Activated CD8-positive, alpha-beta memory T cell treated with anti-CD3 and anti-CD28 coated beads for 1 hour (primary cell): ENCODE measurements around the gene CAT.

ENCODE experiments used
- DNase-seq, 2 donors: peaks; one replicate each; pipeline ENCODE4 v3.0.0-alpha.2; 2020; ENCODE audit warnings: low read depth in 1 of 2; ENCODE audit errors: extremely low read depth in 1 of 2

The CAT gene

GRCh38 chr11:34493926-34494595, 55.3 kb downstream of the CAT start:
- DNase-seq: no peak

- no peak for DNase-seq
Measured at GRCh38 chr11:34495239-34495723, 56.5 kb downstream of the CAT start.

- DNase-seq: no peak
Measured at GRCh38 chr11:34495724-34496377, 57.1 kb downstream of the CAT start.

- DNase-seq: no peak
Measured at GRCh38 chr11:34499719-34500500, 61.2 kb downstream of the CAT start.

- no peak for DNase-seq
Measured at GRCh38 chr11:34501500-34501899, 62.8 kb downstream of the CAT start.

- DNase-seq: no peak
Measured at GRCh38 chr11:34501949-34502348, 63.2 kb downstream of the CAT start.

GRCh38 chr11:34502949-34503348, 64.2 kb downstream of the CAT start:
- DNase-seq: no peak

GRCh38 chr11:34505874-34506273, 67.1 kb downstream of the CAT start:
- no peak for DNase-seq

- no peak for DNase-seq
Measured at GRCh38 chr11:34507156-34507555, 68.4 kb downstream of the CAT start.

GRCh38 chr11:34507610-34508009, 68.9 kb downstream of the CAT start:
- no peak for DNase-seq

- DNase-seq: no peak
Measured at GRCh38 chr11:34508524-34508923, 69.8 kb downstream of the CAT start.

GRCh38 chr11:34509336-34509876, 70.7 kb downstream of the CAT start:
- DNase-seq: no peak

GRCh38 chr11:34510218-34510617, 71.5 kb downstream of the CAT start:
- DNase-seq: no peak

GRCh38 chr11:34510673-34511072, 71.9 kb downstream of the CAT start:
- DNase-seq: no peak

- DNase-seq: peak in 1 of 2 donors; percentile 5
Measured at GRCh38 chr11:34512840-34513681, 74.3 kb downstream of the CAT start.

GRCh38 chr11:34513682-34514449, 75.1 kb downstream of the CAT start, which contains the start of gene ELF5:
ELF5 (minus strand) TSS chr11:34513794; CDS start chr11:34505749, 8,045 bp downstream.
- no peak for DNase-seq

GRCh38 chr11:34514597-34514996, 75.9 kb downstream of the CAT start:
- DNase-seq: no peak

- no peak for DNase-seq
Measured at GRCh38 chr11:34516247-34517040, 77.7 kb downstream of the CAT start.
